H1 (cell line): ENCODE measurements around the gene ALDH1A2. TPM values are rescaled to one million over a fixed set of nuclear protein-coding genes. Genes with fewer than 3 reads are reported as not detected.

Experiments used
- BACH1 ChIP-seq: IDR thresholded peaks from 2 replicates; pipeline ENCODE4 v1.6.1; 2012; ENCODE audit warnings: low read length, improper control_type of control experiment
- CHD7 ChIP-seq: fragments of 300-600 bp; sonication (generic); IDR thresholded peaks from 2 replicates; pipeline ENCODE4 v1.7.1; 2012; ENCODE audit warnings: low read length, moderate library complexity, mild to moderate bottlenecking, inconsistent platforms; ENCODE audit not compliant: insufficient replicate concordance
- MAFK ChIP-seq: IDR thresholded peaks from 2 replicates; pipeline ENCODE4 v1.6.1; 2012; ENCODE audit warnings: low read depth, mild to moderate bottlenecking, improper control_type of control experiment, low read length
- MAX ChIP-seq: IDR thresholded peaks from 2 replicates; pipeline ENCODE4 v1.6.1; 2012; ENCODE audit warnings: inconsistent platforms
- NANOG ChIP-seq: IDR thresholded peaks from 2 replicates; pipeline ENCODE4 v1.6.1; 2011; ENCODE audit warnings: low read length, low read depth, mild to moderate bottlenecking, inconsistent platforms; ENCODE audit not compliant: insufficient read depth, poor library complexity, severe bottlenecking
- POLR2A ChIP-seq, 2 experiments: IDR thresholded peaks; 1 replicate in 1 of 2; 2 replicates in 1 of 2; pipeline ENCODE4 v1.6.1; 2011; ENCODE audit warnings: low read depth in 2 of 2, low read length in 2 of 2, mild to moderate bottlenecking in 2 of 2; ENCODE audit errors: control extremely low read depth in 1 of 2
- POLR2AphosphoS5 ChIP-seq: IDR thresholded peaks from 2 replicates; pipeline ENCODE4 v1.6.1; 2011; ENCODE audit warnings: low read depth, low read length
- POU5F1 ChIP-seq: IDR thresholded peaks from 2 replicates; pipeline ENCODE4 v1.6.1; 2011; ENCODE audit warnings: low read depth, mild to moderate bottlenecking, low read length, moderate library complexity
- YY1 ChIP-seq: IDR thresholded peaks from 2 replicates; pipeline ENCODE4 v1.6.1; 2011; ENCODE audit warnings: low read depth, mild to moderate bottlenecking, low read length
- polyA plus RNA-seq, 7 experiments: library from polyadenylated mRNA; depleted of rRNA in 3 of 7; stranded (reverse) in 5 of 7; unstranded in 2 of 7; fragments of >200 nt in 5 of 7; fragments of 200-250 nt in 2 of 7; gene quantifications; 1 replicate in 5 of 7; 2 replicates in 1 of 7; 4 replicates in 1 of 7; pipeline versions ENCODE4 v1.2.1 to v1.2.3, GENCODE V29; 2011 to 2013; ENCODE audit warnings: missing spikeins in 2 of 7, mixed read lengths in 2 of 7
- total RNA-seq: library from RNA; stranded (reverse); fragmentation: NEBNext Ultra II Directional; extraction: Animal tissue kit (Norgen Biotek cat#: 25700); gene quantifications from 2 replicates; pipeline ENCODE4 v1.2.1, GENCODE V29; 2021

The ALDH1A2 gene
- total and polyA plus RNA-seq, 2 of the 8 experiments (the other 6 are each of a cell fraction or from before 2014, with no cell fraction given) = 0.06 to 0.24 TPM

- no peak for TF ChIP-seq CHD7
- peak; percentile 76; the same call in 1 of the 2 replicates for TF ChIP-seq POU5F1
- TF ChIP-seq BACH1 = no peak
- no peak for TF ChIP-seq POLR2AphosphoS5
- no peak for TF ChIP-seq YY1
- TF ChIP-seq POLR2A (IDR thresholded peaks at IDR 0.05; ENCODE audit: control extremely low read depth in 1 of 2, low read depth in 2 of 2, low read length in 2 of 2) = no peak
- TF ChIP-seq MAX = no peak
- no peak for TF ChIP-seq MAFK
- TF ChIP-seq NANOG = peak; percentile 78
Measured at GRCh38 chr15:58064082-58064979, 1.2 kb downstream of the ALDH1A2 start (continued).
